ENCODE data around the gene GLYATL3.

The GLYATL3 gene

DNA sequence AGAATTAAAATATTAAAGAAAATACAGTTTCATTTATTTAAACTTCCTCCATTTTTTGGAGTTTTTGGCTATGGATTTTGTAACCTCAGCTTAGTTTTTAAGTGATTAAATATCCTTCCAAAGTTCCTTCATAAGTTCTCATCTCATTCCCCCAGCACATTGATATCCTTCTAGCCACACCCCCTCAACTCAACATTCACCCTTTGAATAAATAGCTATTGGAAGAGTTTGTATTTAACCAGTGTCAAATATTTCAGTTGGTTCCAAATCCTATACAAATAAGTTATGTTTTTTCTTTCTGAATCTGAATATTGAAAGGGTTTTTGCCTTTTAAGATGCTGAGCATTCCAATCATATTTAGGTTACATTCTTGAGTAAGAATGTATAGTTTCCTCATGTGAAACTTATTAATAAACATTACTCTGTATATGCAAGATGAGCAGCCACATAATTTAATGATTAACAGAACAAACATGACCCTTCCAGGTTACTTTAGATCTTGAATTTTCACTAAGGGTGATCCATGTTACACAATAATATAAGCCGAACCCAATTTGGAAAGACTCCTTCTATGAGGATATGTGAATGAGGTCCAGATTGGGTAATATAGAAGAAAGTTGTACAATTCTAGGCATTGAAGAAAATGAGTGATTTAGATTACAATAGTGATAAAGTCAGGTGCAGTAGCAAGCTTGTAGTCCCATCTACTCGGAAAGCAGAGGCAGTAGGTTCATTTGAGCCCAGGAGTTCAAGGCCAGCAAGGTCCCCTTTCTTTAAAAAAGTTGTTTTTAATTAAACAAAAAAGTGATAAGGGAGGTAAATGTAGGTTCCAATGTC, 13.6 kb downstream of the GLYATL3 start:
- no peaks in the 10 kb centered on the region for H3K9me3 ChIP-seq (ENCODE audit: control insufficient read depth in 1 of 2, low read length in 2 of 2)
- no peaks in the 10 kb centered on the region for H3K36me3 ChIP-seq (ENCODE audit: control insufficient read depth in 1 of 2, insufficient read depth in 2 of 2, low read length in 2 of 2)
- no peak overlapping the region for H3K9ac ChIP-seq (ENCODE audit: low read depth in 1 of 2, low read length in 2 of 2)
- H3K4me3 ChIP-seq (ENCODE audit: low read depth in 1 of 2, low read length in 2 of 2) = no peak overlapping the region
- no peaks in the 10 kb centered on the region for H3K27me3 ChIP-seq (ENCODE audit: control insufficient read depth in 1 of 2, insufficient read depth in 2 of 2, low read length in 2 of 2)
- no peak overlapping the region for H3K27ac ChIP-seq (ENCODE audit: low read depth, low read length)
- H3K4me1 ChIP-seq (ENCODE audit: control insufficient read depth in 1 of 2, insufficient read depth in 2 of 2, low read length in 2 of 2) = no peaks in the 10 kb centered on the region

DNA sequence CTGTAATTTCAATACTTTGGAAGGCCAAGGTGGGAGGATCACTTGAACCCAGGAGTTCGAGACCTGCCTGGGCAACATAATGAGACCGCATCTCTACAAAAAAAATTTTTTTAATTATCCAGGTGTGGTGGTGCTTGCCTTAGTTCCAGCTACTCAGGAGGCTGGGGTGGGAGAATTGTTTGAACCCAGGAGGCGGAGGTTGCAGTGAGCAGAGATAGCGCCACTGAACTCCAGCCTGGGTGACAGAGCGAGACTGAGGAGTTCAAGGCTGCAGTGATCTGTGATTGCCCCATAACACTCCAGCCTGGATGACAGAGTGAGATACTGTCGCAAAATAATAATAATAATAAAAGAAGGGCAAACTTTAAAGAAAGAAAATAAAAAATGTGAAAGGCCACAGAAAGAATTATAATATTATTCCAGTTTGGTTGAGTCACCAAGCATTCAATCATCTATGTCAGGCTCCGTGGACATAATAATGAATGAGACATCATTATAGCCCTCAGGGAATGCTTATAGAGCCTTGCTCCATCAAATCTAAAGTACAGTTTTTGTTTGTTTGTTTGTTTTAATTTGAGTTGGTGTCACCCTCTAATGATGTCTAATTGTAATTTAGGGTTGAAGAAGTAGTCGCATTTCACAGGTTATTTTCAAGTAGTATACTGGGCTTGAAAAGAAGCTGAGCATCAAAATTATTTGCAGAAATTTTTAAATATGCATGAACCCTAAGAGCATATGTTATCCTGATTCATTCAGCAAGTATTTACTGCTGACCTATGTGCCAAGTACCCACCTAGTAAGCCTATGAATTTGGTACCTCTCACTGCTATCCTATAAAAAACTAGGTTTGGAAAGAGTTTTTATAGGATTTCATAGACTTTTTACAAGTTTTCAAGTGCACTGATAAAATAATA, 15.1 kb downstream of the GLYATL3 start:
- no peaks in the 10 kb centered on the region for H3K4me1 ChIP-seq (ENCODE audit: control insufficient read depth in 1 of 2, insufficient read depth in 2 of 2, low read length in 2 of 2)
- no peaks in the 10 kb centered on the region for H3K27me3 ChIP-seq (ENCODE audit: control insufficient read depth in 1 of 2, insufficient read depth in 2 of 2, low read length in 2 of 2)

DNA sequence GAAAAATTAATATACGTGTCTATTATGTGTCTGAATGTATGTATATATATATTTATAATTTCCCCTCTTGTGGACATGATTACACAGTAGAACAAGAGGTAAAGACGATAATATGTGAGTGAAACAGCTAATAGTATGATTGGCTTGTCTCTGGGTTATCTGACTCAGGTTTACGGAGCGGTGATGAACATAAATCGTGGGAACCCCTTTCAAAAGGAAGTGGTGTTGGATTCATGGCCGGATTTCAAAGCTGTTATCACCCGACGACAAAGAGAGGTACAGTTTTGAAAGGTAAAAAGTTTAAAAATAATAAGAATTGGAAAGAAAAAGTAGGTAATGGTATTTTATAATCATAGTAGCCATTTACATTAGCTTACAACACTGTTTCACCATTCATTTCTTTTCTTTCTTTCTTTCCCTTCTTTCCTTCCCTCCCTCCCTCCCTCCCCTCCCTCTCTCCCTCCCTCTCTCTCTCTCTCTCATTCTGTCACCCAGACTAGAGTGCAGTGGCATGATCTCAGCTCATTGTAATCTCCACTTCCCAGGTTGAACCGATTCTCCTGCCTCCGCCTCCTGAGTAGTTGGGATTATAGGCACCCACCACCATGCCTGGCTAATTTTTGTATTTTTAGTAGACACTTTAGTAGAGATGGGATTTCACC, 15.9 kb downstream of the GLYATL3 start:
- H3K36me3 ChIP-seq (ENCODE audit: control insufficient read depth in 1 of 2, insufficient read depth in 2 of 2, low read length in 2 of 2) = no peaks in the 10 kb centered on the region
- no peaks in the 10 kb centered on the region for H3K27me3 ChIP-seq (ENCODE audit: control insufficient read depth in 1 of 2, insufficient read depth in 2 of 2, low read length in 2 of 2)
- H3K9me3 ChIP-seq (ENCODE audit: control insufficient read depth in 1 of 2, low read length in 2 of 2) = no peaks in the 10 kb centered on the region
- H3K4me3 ChIP-seq (ENCODE audit: low read depth in 1 of 2, low read length in 2 of 2) = no peak overlapping the region
- H3K4me1 ChIP-seq (ENCODE audit: control insufficient read depth in 1 of 2, insufficient read depth in 2 of 2, low read length in 2 of 2) = no peaks in the 10 kb centered on the region
- no peak overlapping the region for H3K9ac ChIP-seq (ENCODE audit: low read depth in 1 of 2, low read length in 2 of 2)
- H3K27ac ChIP-seq (ENCODE audit: low read depth, low read length) = no peak overlapping the region

More for the DNA sequence above, 15.1 kb downstream of the GLYATL3 start:
- no peaks in the 10 kb centered on the region for H3K36me3 ChIP-seq (ENCODE audit: control insufficient read depth in 1 of 2, insufficient read depth in 2 of 2, low read length in 2 of 2)
- no peak overlapping the region for H3K4me3 ChIP-seq (ENCODE audit: low read depth in 1 of 2, low read length in 2 of 2)
- no peaks in the 10 kb centered on the region for H3K9me3 ChIP-seq (ENCODE audit: control insufficient read depth in 1 of 2, low read length in 2 of 2)
- no peak overlapping the region for H3K9ac ChIP-seq (ENCODE audit: low read depth in 1 of 2, low read length in 2 of 2)
- no peak overlapping the region for H3K27ac ChIP-seq (ENCODE audit: low read depth, low read length)

GRCh38 chr6:49516147-49516505, 16.4 kb downstream of the GLYATL3 start:
- H3K9me3 ChIP-seq (ENCODE audit: control insufficient read depth in 1 of 2, low read length in 2 of 2) = no peaks in the 10 kb centered on the region
- no peak overlapping the region for H3K9ac ChIP-seq (ENCODE audit: low read depth in 1 of 2, low read length in 2 of 2)
- H3K36me3 ChIP-seq (ENCODE audit: control insufficient read depth in 1 of 2, insufficient read depth in 2 of 2, low read length in 2 of 2) = no peaks in the 10 kb centered on the region
- H3K4me1 ChIP-seq (ENCODE audit: control insufficient read depth in 1 of 2, insufficient read depth in 2 of 2, low read length in 2 of 2) = no peaks in the 10 kb centered on the region
- H3K4me3 ChIP-seq (ENCODE audit: low read depth in 1 of 2, low read length in 2 of 2) = no peak overlapping the region
- no peaks in the 10 kb centered on the region for H3K27me3 ChIP-seq (ENCODE audit: control insufficient read depth in 1 of 2, insufficient read depth in 2 of 2, low read length in 2 of 2)
- no peak overlapping the region for H3K27ac ChIP-seq (ENCODE audit: low read depth, low read length)

- Histone ChIP-seq H3K27me3 (ENCODE audit: control insufficient read depth in 1 of 2, insufficient read depth in 2 of 2, low read length in 2 of 2) (no peaks in the 10 kb centered on the region), H3K9ac (ENCODE audit: low read depth in 1 of 2, low read length in 2 of 2) (no peak overlapping the region), H3K4me1 (ENCODE audit: control insufficient read depth in 1 of 2, insufficient read depth in 2 of 2, low read length in 2 of 2) (peaks cover 0 to 3% of the 10 kb centered on the region in 2 donors), H3K9me3 (ENCODE audit: control insufficient read depth in 1 of 2, low read length in 2 of 2) (no peaks in the 10 kb centered on the region), H3K27ac (ENCODE audit: low read depth, low read length) (no peak overlapping the region), H3K36me3 (ENCODE audit: control insufficient read depth in 1 of 2, insufficient read depth in 2 of 2, low read length in 2 of 2) (no peaks in the 10 kb centered on the region), H3K4me3 (ENCODE audit: low read depth in 1 of 2, low read length in 2 of 2) (no peak overlapping the region)
Measured at GRCh38 chr6:49517919-49518318, 18.2 kb downstream of the GLYATL3 start.

GRCh38 chr6:49519660-49520059, 19.9 kb downstream of the GLYATL3 start:
- Histone ChIP-seq H3K36me3 (ENCODE audit: control insufficient read depth in 1 of 2, insufficient read depth in 2 of 2, low read length in 2 of 2) (no peaks in the 10 kb centered on the region), H3K4me3 (ENCODE audit: low read depth in 1 of 2, low read length in 2 of 2) (no peak overlapping the region), H3K9ac (ENCODE audit: low read depth in 1 of 2, low read length in 2 of 2) (no peak overlapping the region), H3K9me3 (ENCODE audit: control insufficient read depth in 1 of 2, low read length in 2 of 2) (no peaks in the 10 kb centered on the region), H3K27me3 (ENCODE audit: control insufficient read depth in 1 of 2, insufficient read depth in 2 of 2, low read length in 2 of 2) (no peaks in the 10 kb centered on the region), H3K4me1 (ENCODE audit: control insufficient read depth in 1 of 2, insufficient read depth in 2 of 2, low read length in 2 of 2) (peaks cover 0 to 14% of the 10 kb centered on the region in 2 donors), H3K27ac (ENCODE audit: low read depth, low read length) (no peak overlapping the region)

GRCh38 chr6:49522710-49523593, 23.2 kb downstream of the GLYATL3 start:
- H3K4me1 ChIP-seq (ENCODE audit: control insufficient read depth in 1 of 2, insufficient read depth in 2 of 2, low read length in 2 of 2) = peaks cover 0 to 14% of the 10 kb centered on the region in 2 donors
- H3K27ac ChIP-seq (ENCODE audit: low read depth, low read length) = no peak overlapping the region
- H3K36me3 ChIP-seq (ENCODE audit: control insufficient read depth in 1 of 2, insufficient read depth in 2 of 2, low read length in 2 of 2) = no peaks in the 10 kb centered on the region
- no peaks in the 10 kb centered on the region for H3K27me3 ChIP-seq (ENCODE audit: control insufficient read depth in 1 of 2, insufficient read depth in 2 of 2, low read length in 2 of 2)
- no peak overlapping the region for H3K9ac ChIP-seq (ENCODE audit: low read depth in 1 of 2, low read length in 2 of 2)
- H3K9me3 ChIP-seq (ENCODE audit: control insufficient read depth in 1 of 2, low read length in 2 of 2) = no peaks in the 10 kb centered on the region
- no peak overlapping the region for H3K4me3 ChIP-seq (ENCODE audit: low read depth in 1 of 2, low read length in 2 of 2)

- Histone ChIP-seq H3K9me3 (ENCODE audit: control insufficient read depth in 1 of 2, low read length in 2 of 2) (no peaks in the 10 kb centered on the region), H3K4me3 (ENCODE audit: low read depth in 1 of 2, low read length in 2 of 2) (no peak overlapping the region), H3K4me1 (ENCODE audit: control insufficient read depth in 1 of 2, insufficient read depth in 2 of 2, low read length in 2 of 2) (peaks cover 0 to 14% of the 10 kb centered on the region in 2 donors), H3K27me3 (ENCODE audit: control insufficient read depth in 1 of 2, insufficient read depth in 2 of 2, low read length in 2 of 2) (no peaks in the 10 kb centered on the region), H3K9ac (ENCODE audit: low read depth in 1 of 2, low read length in 2 of 2) (no peak overlapping the region), H3K36me3 (ENCODE audit: control insufficient read depth in 1 of 2, insufficient read depth in 2 of 2, low read length in 2 of 2) (no peaks in the 10 kb centered on the region), H3K27ac (ENCODE audit: low read depth, low read length) (no peak overlapping the region)
Measured at GRCh38 chr6:49523901-49524300, 24.2 kb downstream of the GLYATL3 start.

DNA sequence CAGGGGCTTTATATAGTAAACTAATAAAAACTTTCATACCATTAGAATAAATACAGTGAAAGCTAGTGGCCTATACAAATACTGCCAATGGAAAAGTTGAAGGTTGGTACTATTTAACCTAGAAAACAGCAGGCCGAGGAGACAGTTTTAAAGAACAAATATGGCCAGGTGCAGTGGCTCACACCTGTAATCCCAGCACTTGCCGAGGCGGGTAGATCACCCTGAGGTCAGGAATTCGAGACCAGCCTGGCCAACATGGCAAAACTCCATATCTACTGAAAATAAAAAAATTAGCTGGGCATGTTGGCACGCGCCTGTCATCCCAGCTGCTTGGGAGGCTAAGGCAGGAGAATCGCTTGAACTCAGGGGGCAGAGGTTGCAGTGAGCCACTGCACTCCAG, 24.8 kb downstream of the GLYATL3 start:
- Histone ChIP-seq H3K4me1 (ENCODE audit: control insufficient read depth in 1 of 2, insufficient read depth in 2 of 2, low read length in 2 of 2) (peaks cover 0 to 14% of the 10 kb centered on the region in 2 donors), H3K4me3 (ENCODE audit: low read depth in 1 of 2, low read length in 2 of 2) (no peak overlapping the region), H3K9me3 (ENCODE audit: control insufficient read depth in 1 of 2, low read length in 2 of 2) (no peaks in the 10 kb centered on the region), H3K27me3 (ENCODE audit: control insufficient read depth in 1 of 2, insufficient read depth in 2 of 2, low read length in 2 of 2) (no peaks in the 10 kb centered on the region), H3K36me3 (ENCODE audit: control insufficient read depth in 1 of 2, insufficient read depth in 2 of 2, low read length in 2 of 2) (no peaks in the 10 kb centered on the region), H3K27ac (ENCODE audit: low read depth, low read length) (no peak overlapping the region), H3K9ac (ENCODE audit: low read depth in 1 of 2, low read length in 2 of 2) (no peak overlapping the region)
